ENCODE measurements around the gene CNOT4. TPM values are rescaled to one million over a fixed set of nuclear protein-coding genes. Genes with fewer than 3 reads are reported as not detected.

The CNOT4 gene
- total RNA-seq, 1 experiment from 2014 or later = 26.0 TPM

GRCh38 chr7:135383525-135384175 is 126.3 kb downstream of the CNOT4 start:
- H3K27me3 Mint-ChIP-seq (ENCODE audit: unreplicated experiment) = no peaks in the 10 kb centered on the region
- no peaks in the 10 kb centered on the region for H3K4me1 Mint-ChIP-seq (ENCODE audit: low read depth, unreplicated experiment)
- BruUV-seq (replicated peaks) = no TSS peak
- CTCF ChIA-PET = interaction anchor here (0.6 kb wide), 1 partner anchor 326 kb away, joined by 3 read pairs; no protein-coding TSS in a partner anchor
- H3K36me3 Mint-ChIP-seq (ENCODE audit: insufficient read depth, unreplicated experiment) = peaks cover 2% of the 10 kb centered on the region
- TF ChIP-seq CTCF (IDR thresholded peaks at IDR 0.05; ENCODE audit: unreplicated experiment) = no peak
- no peak overlapping the region for H3K27ac Mint-ChIP-seq (ENCODE audit: unreplicated experiment)
- intact Hi-C loops (cut with micrococcal nuclease; ENCODE audit: unreplicated experiment) = no loop called here
- H3K9me3 Mint-ChIP-seq (ENCODE audit: low read depth, unreplicated experiment) = no peaks in the 10 kb centered on the region
- H3K4me3 Mint-ChIP-seq (ENCODE audit: low read depth, unreplicated experiment) = no peak overlapping the region
- no peak for DNase-seq

DNA sequence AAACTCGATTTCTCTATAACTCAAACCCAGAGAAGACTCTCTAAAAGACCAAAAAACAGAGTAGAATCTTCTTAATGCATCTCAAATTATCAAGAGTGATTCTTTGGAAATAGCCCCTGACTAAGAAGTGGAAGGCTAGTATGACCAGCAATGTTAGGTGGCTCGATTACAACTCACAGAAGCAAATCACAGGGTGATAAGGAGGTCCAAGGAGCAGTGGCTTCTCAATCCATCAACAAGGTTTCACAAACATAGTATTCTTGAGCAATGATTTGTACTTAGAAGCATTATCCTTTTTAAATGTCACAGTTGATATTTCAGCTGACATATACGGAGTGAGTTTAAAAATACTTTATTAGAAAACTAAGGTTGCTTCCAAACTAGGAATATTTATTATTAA is 127.7 kb downstream of the CNOT4 start:
- intact Hi-C loops (cut with micrococcal nuclease; ENCODE audit: unreplicated experiment) = no loop called here
- Mint-ChIP-seq H3K4me1 (ENCODE audit: low read depth, unreplicated experiment) (no peaks in the 10 kb centered on the region), H3K9me3 (ENCODE audit: low read depth, unreplicated experiment) (no peaks in the 10 kb centered on the region), H3K27ac (ENCODE audit: unreplicated experiment) (no peak overlapping the region), H3K27me3 (ENCODE audit: unreplicated experiment) (no peaks in the 10 kb centered on the region), H3K36me3 (ENCODE audit: insufficient read depth, unreplicated experiment) (peaks cover 8% of the 10 kb centered on the region), H3K4me3 (ENCODE audit: low read depth, unreplicated experiment) (no peak overlapping the region)
- CTCF ChIA-PET = no interaction called here
- BruUV-seq (replicated peaks) = no TSS peak
- TF ChIP-seq CTCF (IDR thresholded peaks at IDR 0.05; ENCODE audit: unreplicated experiment) = no peak
- DNase-seq = no peak

DNA sequence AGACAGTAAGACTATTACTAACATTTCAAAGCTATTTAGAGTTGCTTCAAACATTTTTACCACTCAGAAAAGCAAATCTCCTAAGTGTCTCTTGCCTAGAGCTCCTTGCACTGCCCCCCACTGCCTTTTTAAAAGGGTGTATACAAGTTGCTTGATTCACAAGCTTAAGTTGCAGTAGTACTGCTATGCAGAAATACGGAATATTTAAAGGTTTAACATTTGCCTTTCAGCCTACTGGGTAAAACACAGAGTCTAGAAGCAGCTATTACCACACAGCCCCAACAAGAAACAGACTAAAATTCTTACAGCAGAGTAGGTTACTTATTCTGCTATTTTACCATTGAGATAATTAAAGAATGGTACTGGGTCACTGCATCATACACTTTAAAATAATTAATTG is 128.5 kb downstream of the CNOT4 start:
- Mint-ChIP-seq H3K36me3 (ENCODE audit: insufficient read depth, unreplicated experiment) (peaks cover 8% of the 10 kb centered on the region), H3K4me3 (ENCODE audit: low read depth, unreplicated experiment) (no peak overlapping the region), H3K27me3 (ENCODE audit: unreplicated experiment) (no peaks in the 10 kb centered on the region), H3K4me1 (ENCODE audit: low read depth, unreplicated experiment) (no peaks in the 10 kb centered on the region), H3K9me3 (ENCODE audit: low read depth, unreplicated experiment) (no peaks in the 10 kb centered on the region), H3K27ac (ENCODE audit: unreplicated experiment) (no peak overlapping the region)
- no TSS peak for BruUV-seq (replicated peaks)
- no peak for DNase-seq
- CTCF ChIA-PET = no interaction called here
- TF ChIP-seq CTCF (IDR thresholded peaks at IDR 0.05; ENCODE audit: unreplicated experiment) = no peak
- intact Hi-C loops (cut with micrococcal nuclease; ENCODE audit: unreplicated experiment) = no loop called here

- intact Hi-C loops (cut with micrococcal nuclease; ENCODE audit: unreplicated experiment) = no loop called here
- no peaks in the 10 kb centered on the region for H3K4me1 Mint-ChIP-seq (ENCODE audit: low read depth, unreplicated experiment)
- no peaks in the 10 kb centered on the region for H3K27me3 Mint-ChIP-seq (ENCODE audit: unreplicated experiment)
- no peak for DNase-seq
- no peak overlapping the region for H3K27ac Mint-ChIP-seq (ENCODE audit: unreplicated experiment)
- no peaks in the 10 kb centered on the region for H3K9me3 Mint-ChIP-seq (ENCODE audit: low read depth, unreplicated experiment)
- no peak for TF ChIP-seq CTCF (IDR thresholded peaks at IDR 0.05; ENCODE audit: unreplicated experiment)
- CTCF ChIA-PET = interaction anchor here (0.5 kb wide), 1 partner anchor 11 kb away, joined by 3 read pairs; no protein-coding TSS in a partner anchor
- H3K4me3 Mint-ChIP-seq (ENCODE audit: low read depth, unreplicated experiment) = no peak overlapping the region
- peaks cover 8% of the 10 kb centered on the region for H3K36me3 Mint-ChIP-seq (ENCODE audit: insufficient read depth, unreplicated experiment)
- no TSS peak for BruUV-seq (replicated peaks)
Observed at GRCh38 chr7:135380351-135380750, 129.6 kb downstream of the CNOT4 start.

Measured in Calu3 (cell line).